Thymus (tissue), 11 donors: ENCODE data around the gene POLR1G. TPM values are rescaled to one million over a fixed set of nuclear protein-coding genes. Genes with fewer than 3 reads are reported as not detected.

Source experiments
- DNase-seq, 9 donors: peaks; one replicate each; pipeline ENCODE4 v3.0.0-alpha.2; 2013; ENCODE audit warnings: low spot score in 9 of 9, low read depth in 6 of 9, missing footprints in 1 of 9
- H3K27ac ChIP-seq, 2 donors: one replicate each; pipeline ENCODE4 v1.5.1; 2013; ENCODE audit warnings: control low read depth in 1 of 2, low read depth in 1 of 2, low read length in 1 of 2, mild to moderate bottlenecking in 1 of 2, moderate library complexity in 1 of 2
- H3K27me3 ChIP-seq, 2 donors: one replicate each; pipeline ENCODE4 v1.5.1; 2013; ENCODE audit warnings: low read length in 1 of 2; ENCODE audit not compliant: control insufficient read depth in 2 of 2, insufficient read depth in 1 of 2
- H3K36me3 ChIP-seq, 2 donors: one replicate each; pipeline ENCODE4 v1.5.1; 2013; ENCODE audit warnings: low read length in 1 of 2, mild to moderate bottlenecking in 1 of 2, moderate library complexity in 1 of 2; ENCODE audit not compliant: control insufficient read depth in 2 of 2, insufficient read depth in 2 of 2
- H3K4me1 ChIP-seq, 2 donors: one replicate each; pipeline ENCODE4 v1.5.1; 2013; ENCODE audit warnings: low read length in 2 of 2; ENCODE audit not compliant: control insufficient read depth in 2 of 2, insufficient read depth in 2 of 2
- H3K4me3 ChIP-seq, 2 donors: one replicate each; pipeline ENCODE4 v1.5.1; 2013; ENCODE audit warnings: low read length in 2 of 2, control low read depth in 1 of 2, mild to moderate bottlenecking in 1 of 2
- H3K9me3 ChIP-seq, 2 donors: one replicate each; pipeline ENCODE4 v1.5.1; 2013; ENCODE audit warnings: low read length in 1 of 2, mild to moderate bottlenecking in 1 of 2; ENCODE audit not compliant: control insufficient read depth in 2 of 2, insufficient read depth in 1 of 2
- WGBS: extraction: QIAGEN DNeasy Blood & Tissue Kit; methylation state at CpG from one replicate; pipeline ENCODE4 v1.1.7; 2013; 5-methylcytosine and 5-hydroxymethylcytosine counted together
- polyA plus RNA-seq: library from polyadenylated mRNA; stranded (reverse); fragments of 200-250 nt; gene quantifications from one replicate; pipeline ENCODE4 v1.2.3, GENCODE V29; 2013
- total RNA-seq: library from RNA; stranded (reverse); fragments of 120-200 nt; gene quantifications from one replicate; pipeline ENCODE4 v1.2.4, GENCODE V29; 2013
- donor health status: healthy.

POLR1G gene
- total and polyA plus RNA-seq, 2 donors = 1.8 to 5.8 TPM

GRCh38 chr19:45456500-45456815, 50.0 kb downstream of the POLR1G start:
- 36% methylated on average over 2 of the region's 2 CpGs for WGBS
- DNase-seq = no peak
- peaks cover 8 to 39% of the 10 kb centered on the region in 2 donors for H3K4me1 ChIP-seq
- H3K9me3 ChIP-seq = no peaks in the 10 kb centered on the region
- H3K27me3 ChIP-seq = peaks cover 10 to 21% of the 10 kb centered on the region in 2 donors
- no peaks in the 10 kb centered on the region for H3K36me3 ChIP-seq
- H3K27ac ChIP-seq = no peak overlapping the region
- H3K4me3 ChIP-seq = no peak overlapping the region

- no peaks in the 10 kb centered on the region for H3K9me3 ChIP-seq
- H3K27ac ChIP-seq = no peak overlapping the region
- peaks cover 10 to 28% of the 10 kb centered on the region in 2 donors for H3K27me3 ChIP-seq
- H3K36me3 ChIP-seq = no peaks in the 10 kb centered on the region
- no peak overlapping the region for H3K4me3 ChIP-seq
- no peak for DNase-seq
- H3K4me1 ChIP-seq = peaks cover 2 to 28% of the 10 kb centered on the region in 2 donors
Observed at GRCh38 chr19:45457776-45458175, 51.3 kb downstream of the POLR1G start.

Other genes with a start within 250 kb of the POLR1G start
- gene NKPD1, start 245.7 kb upstream of the POLR1G start, total RNA-seq = 0.14 TPM
- gene NKPD1, start 245.7 kb upstream of the POLR1G start, polyA plus RNA-seq = 0.59 TPM
- gene TRAPPC6A, start 228.4 kb upstream of the POLR1G start, total RNA-seq = 37.9 TPM
- 61.4 TPM for gene TRAPPC6A, start 228.4 kb upstream of the POLR1G start, polyA plus RNA-seq
- gene BLOC1S3, start 227.9 kb upstream of the POLR1G start, total RNA-seq = 1.5 TPM
- gene BLOC1S3, start 227.9 kb upstream of the POLR1G start, polyA plus RNA-seq = 6.3 TPM
- gene EXOC3L2, start 161.2 kb upstream of the POLR1G start, total RNA-seq = 0.42 TPM
- gene EXOC3L2, start 161.2 kb upstream of the POLR1G start, polyA plus RNA-seq = 0.75 TPM
- gene MARK4, start 155.4 kb upstream of the POLR1G start, total RNA-seq = 6.0 TPM
- gene MARK4, start 155.4 kb upstream of the POLR1G start, polyA plus RNA-seq = 9.8 TPM
- 2.3 TPM for gene CKM, start 83.8 kb upstream of the POLR1G start, total RNA-seq
- gene CKM, start 83.8 kb upstream of the POLR1G start, polyA plus RNA-seq = 4.5 TPM
- gene KLC3, start 65.9 kb upstream of the POLR1G start, total RNA-seq = 2.5 TPM
- 5.5 TPM for gene KLC3, start 65.9 kb upstream of the POLR1G start, polyA plus RNA-seq
- gene ERCC2, start 36.1 kb upstream of the POLR1G start, total RNA-seq = 5.0 TPM
- gene ERCC2, start 36.1 kb upstream of the POLR1G start, polyA plus RNA-seq = 14.2 TPM
- 1.7 TPM for gene PPP1R13L, start 1.6 kb upstream of the POLR1G start, total RNA-seq
- 41.6 TPM for gene PPP1R13L, start 1.6 kb upstream of the POLR1G start, polyA plus RNA-seq
- 61.6 TPM for gene ERCC1, start 17.3 kb downstream of the POLR1G start, total RNA-seq
- gene ERCC1, start 17.3 kb downstream of the POLR1G start, polyA plus RNA-seq = 42.6 TPM
- gene FOSB, start 61.4 kb downstream of the POLR1G start, total RNA-seq = 6.1 TPM
- gene FOSB, start 61.4 kb downstream of the POLR1G start, polyA plus RNA-seq = 7.1 TPM
- gene RTN2, start 90.4 kb downstream of the POLR1G start, total RNA-seq = 1.6 TPM
- 5.0 TPM for gene RTN2, start 90.4 kb downstream of the POLR1G start, polyA plus RNA-seq
- gene PPM1N, start 91.8 kb downstream of the POLR1G start, total RNA-seq = 4.8 TPM
- 4.0 TPM for gene PPM1N, start 91.8 kb downstream of the POLR1G start, polyA plus RNA-seq
- 61.2 TPM for gene VASP, start 100.8 kb downstream of the POLR1G start, total RNA-seq
- gene VASP, start 100.8 kb downstream of the POLR1G start, polyA plus RNA-seq = 138 TPM
- 3.4 TPM for gene OPA3, start 178.2 kb downstream of the POLR1G start, total RNA-seq
- gene OPA3, start 178.2 kb downstream of the POLR1G start, polyA plus RNA-seq = 7.4 TPM
- 0.09 TPM for gene GPR4, start 195.6 kb downstream of the POLR1G start, total RNA-seq
- gene GPR4, start 195.6 kb downstream of the POLR1G start, polyA plus RNA-seq = 1.3 TPM
- gene EML2, start 232.8 kb downstream of the POLR1G start, total RNA-seq = 19.3 TPM
- gene EML2, start 232.8 kb downstream of the POLR1G start, polyA plus RNA-seq = 55.2 TPM